Neural progenitor cell (in vitro differentiated cells): ENCODE results near the gene RELCH. TPM values are rescaled to one million over a fixed set of nuclear protein-coding genes. Genes with fewer than 3 reads are reported as not detected.

ENCODE experiments used
- DNase-seq: peaks from one replicate; pipeline ENCODE4 v3.0.0-alpha.2; 2016; ENCODE audit warnings: low spot score
- H2AFZ ChIP-seq: fragments of 200-600 bp; sonication (generic); replicated peaks from 2 replicates; pipeline ENCODE4 v1.6.1; 2016; ENCODE audit warnings: antibody characterized with exemption
- H3F3A ChIP-seq: fragments of 200-600 bp; sonication (generic); 2 replicates; pipeline ENCODE4 v1.6.1; 2016; ENCODE audit warnings: antibody characterized with exemption, low read depth
- H3K27ac ChIP-seq: fragments of 200-600 bp; sonication (generic); 2 replicates; pipeline ENCODE4 v1.5.1; 2016; ENCODE audit warnings: mild to moderate bottlenecking
- H3K27me3 ChIP-seq: fragments of 200-600 bp; sonication (generic); 2 replicates; pipeline ENCODE4 v1.6.1; 2016; ENCODE audit warnings: mild to moderate bottlenecking, moderate library complexity
- H3K36me3 ChIP-seq: fragments of 200-600 bp; sonication (generic); 2 replicates; pipeline ENCODE4 v1.5.1; 2016
- H3K4me1 ChIP-seq: fragments of 200-600 bp; sonication (generic); 2 replicates; pipeline ENCODE4 v1.6.1; 2016; ENCODE audit warnings: mixed run types
- H3K4me2 ChIP-seq: fragments of 200-600 bp; sonication (generic); 2 replicates; pipeline ENCODE4 v1.6.1; 2016
- H3K4me3 ChIP-seq: fragments of 200-600 bp; sonication (generic); 2 replicates; pipeline ENCODE4 v1.5.1; 2016
- H3K79me2 ChIP-seq: fragments of 200-600 bp; sonication (generic); 2 replicates; pipeline ENCODE4 v1.6.1; 2016; ENCODE audit warnings: low read depth
- H3K9ac ChIP-seq: fragments of 200-600 bp; sonication (generic); 2 replicates; pipeline ENCODE4 v1.6.1; 2016
- H3K9me3 ChIP-seq: fragments of 200-600 bp; sonication (generic); 2 replicates; pipeline ENCODE4 v1.5.1; 2016; ENCODE audit warnings: low read depth
- H4K20me1 ChIP-seq: fragments of 200-600 bp; sonication (generic); 2 replicates; pipeline ENCODE4 v1.6.1; 2016; ENCODE audit warnings: low read depth
- H3K27ac Mint-ChIP-seq: 3 replicates; pipeline ENCODE4 v1.8.0; 2021; ENCODE audit warnings: mixed read lengths
- H3K27me3 Mint-ChIP-seq: 2 replicates; pipeline ENCODE4 v1.8.0; 2022; ENCODE audit warnings: low read depth, mild to moderate bottlenecking, inconsistent platforms, moderate library complexity, mixed read lengths; ENCODE audit not compliant: insufficient read depth
- H3K36me3 Mint-ChIP-seq: 3 replicates; pipeline ENCODE4 v1.8.0; 2021; ENCODE audit warnings: mixed read lengths
- H3K4me1 Mint-ChIP-seq: 3 replicates; pipeline ENCODE4 v1.8.0; 2021; ENCODE audit warnings: mixed read lengths
- H3K4me3 Mint-ChIP-seq: 3 replicates; pipeline ENCODE4 v1.8.0; 2021; ENCODE audit warnings: mild to moderate bottlenecking, moderate library complexity, mixed read lengths
- H3K9me3 Mint-ChIP-seq: 3 replicates; pipeline ENCODE4 v1.8.0; 2020; ENCODE audit warnings: mixed read lengths
- CTCF ChIP-seq: fragments of 200-600 bp; sonication (generic); IDR thresholded peaks from 2 replicates; pipeline ENCODE4 v1.5.1; 2017; ENCODE audit warnings: antibody characterized with exemption, mild to moderate bottlenecking
- EZH2 ChIP-seq: fragments of 200-600 bp; sonication (generic); IDR thresholded peaks from 2 replicates; pipeline ENCODE4 v1.6.1; 2017; ENCODE audit warnings: antibody characterized with exemption, mild to moderate bottlenecking, moderate library complexity
- EZH2phosphoT487 ChIP-seq: fragments of 200-600 bp; sonication (generic); IDR thresholded peaks from 2 replicates; pipeline ENCODE4 v1.6.1; 2017; ENCODE audit warnings: antibody characterized with exemption
- total RNA-seq: library from RNA; depleted of rRNA; stranded (reverse); fragments of >200 nt; gene quantifications from 2 replicates; pipeline ENCODE4 v1.2.3, GENCODE V29; 2015; ENCODE audit warnings: low replicate concordance

The RELCH gene
- total RNA-seq, 1 donor from 2014 or later = 40.9 TPM

GRCh38 chr18:62249478-62250097 lies 62.5 kb downstream of the RELCH start:
- Histone ChIP-seq H2AFZ (no peak overlapping the region), H3K36me3 (no peaks in the 10 kb centered on the region), H3K4me3 (no peak overlapping the region), H3K4me2 (no peak overlapping the region), H3K9me3 (no peaks in the 10 kb centered on the region), H3K27me3 (no peaks in the 10 kb centered on the region), H4K20me1 (no peaks in the 10 kb centered on the region), H3K4me1 (no peaks in the 10 kb centered on the region), H3K79me2 (no peaks in the 10 kb centered on the region), H3K27ac (no peak overlapping the region), H3F3A (peaks cover 5% of the 10 kb centered on the region), H3K9ac (no peak overlapping the region)
- peaks cover 6% of the 10 kb centered on the region for H3K36me3 Mint-ChIP-seq
- DNase-seq = peak; percentile 80
- no peak overlapping the region for H3K4me3 Mint-ChIP-seq
- TF ChIP-seq CTCF (peak; percentile 78), EZH2phosphoT487 (no peak)
- H3K27me3 Mint-ChIP-seq = no peaks in the 10 kb centered on the region
- H3K27ac Mint-ChIP-seq = no peak overlapping the region
- no peaks in the 10 kb centered on the region for H3K9me3 Mint-ChIP-seq
- H3K4me1 Mint-ChIP-seq = no peaks in the 10 kb centered on the region

- Histone ChIP-seq H3K4me1 (no peaks in the 10 kb centered on the region), H3K27me3 (no peaks in the 10 kb centered on the region), H3K9me3 (no peaks in the 10 kb centered on the region), H3K9ac (no peak overlapping the region), H4K20me1 (no peaks in the 10 kb centered on the region), H3K36me3 (peaks cover 5% of the 10 kb centered on the region), H3F3A (peaks cover 5% of the 10 kb centered on the region), H3K4me3 (no peak overlapping the region), H3K4me2 (no peak overlapping the region), H3K27ac (no peak overlapping the region), H3K79me2 (no peaks in the 10 kb centered on the region), H2AFZ (no peak overlapping the region)
- TF ChIP-seq EZH2 = no peak
- no peak for TF ChIP-seq EZH2phosphoT487
- TF ChIP-seq CTCF = no peak
- no peak for DNase-seq
- peaks cover 6% of the 10 kb centered on the region for H3K36me3 Mint-ChIP-seq
- no peak overlapping the region for H3K4me3 Mint-ChIP-seq
- H3K27ac Mint-ChIP-seq = no peak overlapping the region
- H3K9me3 Mint-ChIP-seq = no peaks in the 10 kb centered on the region
- no peaks in the 10 kb centered on the region for H3K27me3 Mint-ChIP-seq
- no peaks in the 10 kb centered on the region for H3K4me1 Mint-ChIP-seq
These were observed 63.4 kb downstream of the RELCH start for GRCh38 chr18:62250475-62250874.

GRCh38 chr18:62258093-62258492 lies 71.0 kb downstream of the RELCH start:
- Mint-ChIP-seq H3K27me3 (no peaks in the 10 kb centered on the region), H3K27ac (no peak overlapping the region), H3K4me1 (no peaks in the 10 kb centered on the region), H3K36me3 (peaks cover 24% of the 10 kb centered on the region), H3K4me3 (no peak overlapping the region), H3K9me3 (no peaks in the 10 kb centered on the region)
- Histone ChIP-seq H3K27ac (no peak overlapping the region), H3K36me3 (peaks cover 34% of the 10 kb centered on the region), H3K9ac (no peak overlapping the region), H3K9me3 (no peaks in the 10 kb centered on the region), H4K20me1 (no peaks in the 10 kb centered on the region), H3K4me1 (no peaks in the 10 kb centered on the region), H3F3A (no peaks in the 10 kb centered on the region), H3K79me2 (no peaks in the 10 kb centered on the region), H3K4me3 (no peak overlapping the region), H2AFZ (no peak overlapping the region), H3K27me3 (no peaks in the 10 kb centered on the region), H3K4me2 (no peak overlapping the region)
- DNase-seq = no peak
- TF ChIP-seq EZH2phosphoT487 (no peak), EZH2 (no peak), CTCF (no peak)
